DMS 273 treated with DMSO at 0.1 percent for 48 hours (cell line): ENCODE measurements around the gene BCKDHB.

ENCODE experiments used
- DNase-seq: peaks from one replicate; lab custom pipeline; 2025; lab: John Stamatoyannopoulos, UW

BCKDHB gene

GRCh38 chr6:80331974-80332373, 225.5 kb downstream of the BCKDHB start:
- DNase-seq: peak; percentile 31

- no peak for DNase-seq
These were observed 226.9 kb downstream of the BCKDHB start for GRCh38 chr6:80333342-80333741.

- peak; percentile 42 for DNase-seq
These were observed 228.7 kb downstream of the BCKDHB start for GRCh38 chr6:80335121-80335531.

GRCh38 chr6:80336911-80337310, 230.4 kb downstream of the BCKDHB start:
- peak; percentile 10 for DNase-seq

- peak; percentile 69 for DNase-seq
These were observed 231.8 kb downstream of the BCKDHB start for GRCh38 chr6:80338201-80338836.

- DNase-seq: peak; percentile 81
These were observed 232.9 kb downstream of the BCKDHB start for GRCh38 chr6:80339421-80339820.

GRCh38 chr6:80340280-80340679, 233.8 kb downstream of the BCKDHB start:
- peak; percentile 82 for DNase-seq

- DNase-seq: peak; percentile 24
These were observed 234.2 kb downstream of the BCKDHB start for GRCh38 chr6:80340686-80341085.

- no peak for DNase-seq
These were observed 234.9 kb downstream of the BCKDHB start for GRCh38 chr6:80341330-80341729.

- DNase-seq: no peak
These were observed 237.0 kb downstream of the BCKDHB start for GRCh38 chr6:80343511-80343910.

- no peak for DNase-seq
These were observed 240.6 kb downstream of the BCKDHB start for GRCh38 chr6:80347101-80347500.

- peak; percentile 51 for DNase-seq
These were observed 241.8 kb downstream of the BCKDHB start for GRCh38 chr6:80348263-80348662.

GRCh38 chr6:80356000-80356399, 249.5 kb downstream of the BCKDHB start:
- DNase-seq: no peak

GRCh38 chr6:80356545-80356944, 250.1 kb downstream of the BCKDHB start:
- no peak for DNase-seq

GRCh38 chr6:80357081-80357480, 250.6 kb downstream of the BCKDHB start:
- DNase-seq: no peak

GRCh38 chr6:80357674-80358073, 251.2 kb downstream of the BCKDHB start:
- no peak for DNase-seq

- DNase-seq: no peak
These were observed 257.1 kb downstream of the BCKDHB start for GRCh38 chr6:80363501-80364122.

- DNase-seq: no peak
These were observed 257.7 kb downstream of the BCKDHB start for GRCh38 chr6:80364149-80364548.

- peak; percentile 92 for DNase-seq
These were observed 259.6 kb downstream of the BCKDHB start for GRCh38 chr6:80366051-80366450.

GRCh38 chr6:80366714-80367113, 260.2 kb downstream of the BCKDHB start:
- peak; percentile 93 for DNase-seq

- no peak for DNase-seq
These were observed 269.9 kb downstream of the BCKDHB start for GRCh38 chr6:80376411-80376810.

GRCh38 chr6:80380566-80380965, 274.1 kb downstream of the BCKDHB start:
- DNase-seq: no peak

GRCh38 chr6:80382811-80383210, 276.3 kb downstream of the BCKDHB start:
- DNase-seq: no peak

GRCh38 chr6:80388507-80388906, 282.0 kb downstream of the BCKDHB start:
- DNase-seq: no peak
